GM12872 (cell line): ENCODE measurements around the gene CCND3.

Experiments
- TF ChIP-seq, protein P1 (sequence below): IDR thresholded peaks from 3 replicates; pipeline ENCODE4 v1.5.1; 2011; ENCODE audit warnings: low read depth, mild to moderate bottlenecking, low read length, moderate library complexity; ENCODE audit not compliant: insufficient read depth

The CCND3 gene

DNA sequence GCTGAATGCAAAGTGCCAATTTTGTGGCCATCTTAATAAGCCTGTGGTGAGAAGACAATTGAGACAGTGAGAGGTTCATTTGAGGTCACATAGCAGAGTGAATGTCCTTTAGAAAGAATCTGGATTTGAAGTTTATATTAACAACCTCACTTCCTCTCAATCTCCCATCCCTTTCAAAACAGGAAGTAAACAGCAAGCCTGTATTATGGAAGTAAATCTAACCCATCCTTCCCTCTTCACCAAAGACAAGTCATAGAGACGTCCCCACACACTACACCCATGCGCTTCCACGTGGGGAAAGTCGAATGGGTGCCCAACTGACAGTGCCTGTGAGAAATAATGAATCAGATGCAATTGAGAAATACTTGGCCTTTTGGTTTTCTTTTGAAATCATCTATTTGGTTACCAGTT, 28.8 kb upstream of the CCND3 start:
- TF ChIP-seq, protein P1, sequence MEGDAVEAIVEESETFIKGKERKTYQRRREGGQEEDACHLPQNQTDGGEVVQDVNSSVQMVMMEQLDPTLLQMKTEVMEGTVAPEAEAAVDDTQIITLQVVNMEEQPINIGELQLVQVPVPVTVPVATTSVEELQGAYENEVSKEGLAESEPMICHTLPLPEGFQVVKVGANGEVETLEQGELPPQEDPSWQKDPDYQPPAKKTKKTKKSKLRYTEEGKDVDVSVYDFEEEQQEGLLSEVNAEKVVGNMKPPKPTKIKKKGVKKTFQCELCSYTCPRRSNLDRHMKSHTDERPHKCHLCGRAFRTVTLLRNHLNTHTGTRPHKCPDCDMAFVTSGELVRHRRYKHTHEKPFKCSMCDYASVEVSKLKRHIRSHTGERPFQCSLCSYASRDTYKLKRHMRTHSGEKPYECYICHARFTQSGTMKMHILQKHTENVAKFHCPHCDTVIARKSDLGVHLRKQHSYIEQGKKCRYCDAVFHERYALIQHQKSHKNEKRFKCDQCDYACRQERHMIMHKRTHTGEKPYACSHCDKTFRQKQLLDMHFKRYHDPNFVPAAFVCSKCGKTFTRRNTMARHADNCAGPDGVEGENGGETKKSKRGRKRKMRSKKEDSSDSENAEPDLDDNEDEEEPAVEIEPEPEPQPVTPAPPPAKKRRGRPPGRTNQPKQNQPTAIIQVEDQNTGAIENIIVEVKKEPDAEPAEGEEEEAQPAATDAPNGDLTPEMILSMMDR, result no peak

GRCh38 chr6:41967312-41968287, 26.0 kb upstream of the CCND3 start:
- TF ChIP-seq, protein P1, result no peak

DNA sequence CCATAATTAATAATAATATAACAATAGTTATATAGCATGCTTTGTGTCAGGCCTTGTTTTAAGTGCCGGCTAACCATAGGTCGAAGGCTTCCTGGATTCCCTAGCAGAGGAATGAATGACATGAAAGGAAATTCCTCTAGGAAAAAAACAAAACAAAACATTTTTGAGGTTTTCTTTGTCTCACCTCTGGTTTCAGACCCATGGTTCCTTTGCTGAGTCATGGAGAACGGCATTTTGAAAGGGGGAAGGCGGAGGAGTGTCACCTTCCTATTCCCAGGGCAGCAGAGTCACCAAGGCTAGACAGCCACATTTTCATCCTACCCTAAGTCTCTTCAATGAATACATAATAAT, 25.3 kb upstream of the CCND3 start:
- TF ChIP-seq, protein P1, result no peak

- TF ChIP-seq, protein P1, result no peak
Observed at GRCh38 chr6:41966214-41966920, 24.8 kb upstream of the CCND3 start.

DNA sequence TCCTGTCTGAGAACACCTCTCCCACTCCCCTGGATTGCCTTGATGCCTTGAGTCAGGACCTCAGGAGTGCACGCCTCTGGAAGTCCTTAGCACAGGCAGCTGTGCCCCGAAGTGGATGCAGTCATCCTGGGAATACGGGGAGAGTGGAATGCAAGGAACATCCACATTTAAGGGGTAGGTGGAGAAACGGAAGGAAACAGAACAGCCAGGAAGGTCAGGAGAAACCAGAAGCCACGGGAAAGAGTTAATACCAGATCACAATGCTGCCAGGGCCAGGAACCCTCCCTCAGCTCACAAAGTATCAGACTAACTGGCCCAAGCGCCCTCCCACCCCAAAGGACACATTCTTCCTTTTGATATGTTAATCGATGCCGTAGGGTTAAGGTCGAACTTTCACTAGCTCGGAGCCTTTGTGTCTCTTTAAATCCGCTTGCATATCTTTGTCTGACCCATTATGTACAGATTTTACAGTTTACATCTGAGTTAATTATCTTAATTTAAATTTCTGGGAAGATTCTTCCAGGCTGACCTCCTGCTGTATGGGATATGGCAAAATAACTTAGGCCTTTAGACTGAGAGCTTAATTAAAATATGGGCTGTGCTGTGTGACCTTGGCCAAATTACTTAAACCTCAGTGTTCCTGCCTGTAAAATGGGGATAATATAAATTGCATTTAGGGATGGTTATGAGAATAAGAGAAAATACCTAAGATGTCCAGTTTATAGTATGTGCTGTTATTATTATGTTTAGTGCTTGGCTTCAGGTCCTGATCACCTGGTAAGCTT, 24.0 kb upstream of the CCND3 start:
- TF ChIP-seq, protein P1, result no peak

DNA sequence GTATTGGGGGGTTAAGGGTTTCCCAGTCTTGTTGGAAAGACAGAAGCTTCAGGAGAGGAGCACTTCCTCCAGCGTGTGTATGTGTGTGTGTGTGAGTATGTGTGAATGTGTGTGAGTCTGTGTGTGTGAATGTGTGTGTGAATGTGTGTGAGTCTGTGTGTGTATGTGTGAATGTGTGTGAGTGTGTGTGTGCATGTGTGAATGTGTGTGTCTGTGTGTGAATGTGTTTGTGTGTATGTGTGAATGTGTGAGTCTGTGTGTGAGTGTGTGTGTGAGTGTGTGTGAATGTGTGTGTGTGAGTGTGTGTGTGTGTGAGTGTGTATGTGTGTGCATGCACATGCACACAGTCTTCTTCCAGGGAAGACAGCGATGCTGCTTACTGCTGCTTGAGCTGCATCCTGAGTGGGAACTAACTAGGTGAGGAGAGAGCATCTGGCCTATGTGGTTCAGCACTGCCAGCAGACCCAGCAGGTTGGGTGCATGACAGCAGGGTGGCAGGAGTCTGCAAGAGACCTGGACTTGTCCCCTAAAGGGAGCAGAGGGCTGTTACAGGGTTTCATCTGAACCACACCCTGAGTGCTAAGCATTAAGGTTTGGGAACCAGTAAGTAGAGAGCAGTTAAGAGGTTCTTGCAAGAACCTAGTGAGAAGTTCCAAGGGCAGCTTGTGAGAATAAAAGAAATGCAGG, 22.7 kb upstream of the CCND3 start:
- TF ChIP-seq, protein P1, result no peak

DNA sequence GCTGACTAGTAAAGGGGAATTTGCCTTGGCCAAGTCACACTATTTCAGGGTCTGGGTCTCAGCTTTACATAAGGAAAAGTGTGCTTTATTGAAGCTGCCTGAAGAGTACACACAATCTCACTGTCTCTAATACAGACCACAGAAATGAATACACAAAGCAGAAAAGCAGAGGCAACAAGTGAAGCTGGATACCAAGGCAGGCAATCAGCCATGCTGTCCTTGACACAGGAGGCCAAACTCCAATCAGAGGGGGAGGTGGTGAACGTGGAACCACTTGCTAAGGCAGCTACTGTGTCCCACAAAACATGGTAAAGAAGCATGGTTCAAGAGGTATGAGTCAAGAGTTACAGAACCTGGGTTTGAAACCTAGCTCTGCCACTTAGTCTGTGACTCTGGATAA, 21.8 kb upstream of the CCND3 start:
- TF ChIP-seq, protein P1, result no peak
